Panc1 (cell line): ENCODE results near the gene EDDM3A. TPM values are rescaled to one million over a fixed set of nuclear protein-coding genes. Genes with fewer than 3 reads are reported as not detected.

Experiments
- ATAC-seq: fragments of 200-7000 bp; cut with Tn5 transposase; 2 replicates; pipeline ENCODE4 v1.9.1; 2020; ENCODE audit warnings: mild to moderate bottlenecking, moderate library complexity
- BruUV-seq: library from RNA; stranded (reverse); fragments of 400-500 nt; replicated peaks from 2 replicates; lab custom pipeline; 2021; lab: Mats Ljungman, UMichigan
- CTCF ChIA-PET: fragments of 300-600 bp; sonication (Branson Sonifier 250); formaldehyde crosslinking; loops from one replicate; lab custom pipeline; 2022; ENCODE audit warnings: antibody characterized with exemption; lab: Charles Lee
- POLR2A ChIA-PET: fragments of 300-600 bp; sonication (Branson Sonifier 250); formaldehyde crosslinking; loops from one replicate; lab custom pipeline; 2022; ENCODE audit warnings: antibody characterized with exemption; lab: Charles Lee
- DNase-seq: peaks from one replicate; pipeline ENCODE4 v3.0.0-alpha.2; 2010; ENCODE audit warnings: low read depth, low spot score
- H3K27ac ChIP-seq: 2 replicates; pipeline ENCODE4 v1.5.1; 2011; ENCODE audit warnings: mild to moderate bottlenecking, low read length, inconsistent platforms
- H3K27me3 ChIP-seq: fragments of 200-500 bp; sonication (Bioruptor generic); 2 replicates; pipeline ENCODE4 v1.6.0; 2014; ENCODE audit warnings: low read length, inconsistent platforms; ENCODE audit not compliant: control insufficient read depth, insufficient read depth
- H3K36me3 ChIP-seq: fragments of 200-500 bp; sonication (Bioruptor generic); 2 replicates; pipeline ENCODE4 v1.5.1; 2014; ENCODE audit warnings: inconsistent platforms, mild to moderate bottlenecking, low read length, moderate library complexity; ENCODE audit not compliant: control insufficient read depth, insufficient read depth
- H3K4me1 ChIP-seq: 2 replicates; pipeline ENCODE4 v1.5.1; 2011; ENCODE audit warnings: inconsistent platforms, mild to moderate bottlenecking, low read length, moderate library complexity; ENCODE audit not compliant: control insufficient read depth, insufficient read depth
- H3K4me3 ChIP-seq, 2 experiments: 2 replicates each; pipeline ENCODE4 v1.5.1; 2011 to 2012; ENCODE audit warnings: low read depth in 2 of 2, low read length in 2 of 2, mild to moderate bottlenecking in 2 of 2, inconsistent platforms in 1 of 2, moderate library complexity in 1 of 2
- H3K9me3 ChIP-seq: fragments of 200-500 bp; sonication (Bioruptor generic); 2 replicates; pipeline ENCODE4 v1.5.1; 2014; ENCODE audit warnings: low read depth, mild to moderate bottlenecking, inconsistent platforms, low read length, moderate library complexity; ENCODE audit not compliant: control insufficient read depth, insufficient read depth
- CTCF ChIP-seq: fragments of 450-650 bp; IDR thresholded peaks from 2 replicates; pipeline ENCODE4 v1.5.1; 2017; ENCODE audit warnings: mild to moderate bottlenecking
- POLR2AphosphoS5 ChIP-seq: IDR thresholded peaks from 2 replicates; pipeline ENCODE4 v1.6.1; 2012; ENCODE audit warnings: mild to moderate bottlenecking, low read depth, low read length, moderate library complexity
- REST ChIP-seq, 2 experiments: IDR thresholded peaks; 2 replicates each; pipeline ENCODE4 v1.6.1; 2011 to 2012; ENCODE audit warnings: low read depth in 2 of 2, control low read depth in 1 of 2, low read length in 1 of 2, mild to moderate bottlenecking in 1 of 2, moderate library complexity in 1 of 2; ENCODE audit not compliant: insufficient read depth in 1 of 2
- SIN3A ChIP-seq: IDR thresholded peaks from 2 replicates; pipeline ENCODE4 v1.6.1; 2012; ENCODE audit warnings: low read depth, mild to moderate bottlenecking, low read length, moderate library complexity, borderline replicate concordance; ENCODE audit not compliant: insufficient read depth
- TCF7L2 ChIP-seq: IDR thresholded peaks from 2 replicates; pipeline ENCODE4 v1.6.1; 2011; ENCODE audit warnings: mild to moderate bottlenecking, low read depth, low read length, inconsistent platforms
- in situ Hi-C: cut with HindIII; loops from 2 replicates; pipeline ENCODE4 v1.10.0; 2016; ENCODE audit warnings: low sequenced_read_pairs, low pct_unique_long_range_greater_than_20kb
- intact Hi-C: fragments of 100-400 bp; cut with micrococcal nuclease; formaldehyde crosslinking; loops from one replicate; pipeline ENCODE4 v1.10.0; 2022; ENCODE audit not compliant: unreplicated experiment
- total RNA-seq: library from RNA; stranded (reverse); gene quantifications from one replicate; pipeline ENCODE4 v1.2.1, GENCODE V29; 2021; ENCODE audit not compliant: unreplicated experiment

Gene EDDM3A
- total RNA-seq, 1 experiment from 2014 or later = not detected

GRCh38 chr14:20789230-20789813, 43.6 kb downstream of the EDDM3A start:
- ATAC-seq (no peak), DNase-seq (no peak)
- Histone ChIP-seq H3K4me3 (no peak overlapping the region), H3K9me3 (no peaks in the 10 kb centered on the region), H3K27me3 (no peaks in the 10 kb centered on the region), H3K27ac (no peak overlapping the region), H3K4me1 (no peaks in the 10 kb centered on the region), H3K36me3 (no peaks in the 10 kb centered on the region)
- BruUV-seq = no TSS peak
- in situ Hi-C loops = no loop called here
- TF ChIP-seq TCF7L2 (no peak), REST (IDR thresholded peaks at IDR 0.05; ENCODE audit: insufficient read depth in 1 of 2, low read depth in 2 of 2, low read length in 1 of 2) (no peak), SIN3A (no peak), CTCF (no peak), POLR2AphosphoS5 (no peak)
- CTCF ChIA-PET = no interaction called here
- POLR2A ChIA-PET = no interaction called here
- intact Hi-C loops = no loop called here

GRCh38 chr14:20790464-20791116, 44.9 kb downstream of the EDDM3A start:
- Histone ChIP-seq H3K9me3 (no peaks in the 10 kb centered on the region), H3K4me3 (no peak overlapping the region), H3K4me1 (no peaks in the 10 kb centered on the region), H3K27ac (no peak overlapping the region), H3K27me3 (no peaks in the 10 kb centered on the region), H3K36me3 (no peaks in the 10 kb centered on the region)
- ATAC-seq = no peak
- BruUV-seq = no TSS peak
- POLR2A ChIA-PET = no interaction called here
- no peak for TF ChIP-seq POLR2AphosphoS5
- TF ChIP-seq TCF7L2 = no peak
- TF ChIP-seq REST (IDR thresholded peaks at IDR 0.05; ENCODE audit: insufficient read depth in 1 of 2, low read depth in 2 of 2, low read length in 1 of 2) = no peak
- TF ChIP-seq SIN3A = no peak
- no peak for TF ChIP-seq CTCF
- in situ Hi-C loops = no loop called here
- no peak for DNase-seq
- CTCF ChIA-PET = no interaction called here
- intact Hi-C loops = no loop called here
